Liver (tissue), 9 donors: ENCODE results near the gene AJAP1. TPM values are rescaled to one million over a fixed set of nuclear protein-coding genes. Genes with fewer than 3 reads are reported as not detected.

Source experiments
- DNase-seq: peaks from one replicate; pipeline ENCODE4 v3.0.0-alpha.2; 2017; ENCODE audit warnings: low spot score
- H3K27ac ChIP-seq, 2 donors: one replicate each; pipeline ENCODE4 v1.7.0; 2013; ENCODE audit warnings: inconsistent platforms in 2 of 2, low read length in 2 of 2, control low read depth in 1 of 2, low read depth in 1 of 2, mild to moderate bottlenecking in 1 of 2
- H3K27me3 ChIP-seq, 4 donors: one replicate each; pipeline versions ENCODE4 v1.6.1 to v1.7.0; 2013; ENCODE audit warnings: low read length in 3 of 4, inconsistent platforms in 1 of 4, mild to moderate bottlenecking in 1 of 4, moderate library complexity in 1 of 4; ENCODE audit not compliant: control insufficient read depth in 4 of 4, insufficient read depth in 4 of 4
- H3K36me3 ChIP-seq, 4 donors: one replicate each; pipeline versions ENCODE4 v1.6.1 to v1.7.0; 2013; ENCODE audit warnings: low read length in 3 of 4, mild to moderate bottlenecking in 3 of 4, low read depth in 1 of 4, moderate library complexity in 1 of 4; ENCODE audit not compliant: control insufficient read depth in 4 of 4, insufficient read depth in 3 of 4
- H3K4me1 ChIP-seq, 4 donors: one replicate each; pipeline versions ENCODE4 v1.6.1 to v1.7.0; 2013; ENCODE audit warnings: low read length in 3 of 4, mild to moderate bottlenecking in 3 of 4, moderate library complexity in 1 of 4; ENCODE audit not compliant: control insufficient read depth in 4 of 4, insufficient read depth in 4 of 4
- H3K4me3 ChIP-seq, 3 donors: one replicate each; pipeline versions ENCODE4 v1.6.1 to v1.7.0; 2013; ENCODE audit warnings: low read length in 3 of 3, control low read depth in 1 of 3, low read depth in 1 of 3, mild to moderate bottlenecking in 1 of 3
- H3K9ac ChIP-seq, 2 donors: one replicate each; pipeline ENCODE4 v1.7.0; 2013; ENCODE audit warnings: low read length in 2 of 2, mild to moderate bottlenecking in 2 of 2, moderate library complexity in 2 of 2, control low read depth in 1 of 2, low read depth in 1 of 2
- H3K9me3 ChIP-seq, 4 donors: one replicate each; pipeline versions ENCODE4 v1.6.1 to v1.7.0; 2013; ENCODE audit warnings: low read length in 3 of 4; ENCODE audit not compliant: control insufficient read depth in 4 of 4
- ATF3 ChIP-seq: IDR thresholded peaks from 2 replicates; pipeline ENCODE4 v1.6.1; 2016; ENCODE audit warnings: antibody characterized with exemption
- CTCF ChIP-seq: fragments of 150-350 bp; IDR thresholded peaks from 2 replicates; pipeline ENCODE4 v1.5.1; 2017; ENCODE audit warnings: improper control_type of control experiment, low read depth, low read length; ENCODE audit not compliant: missing input control
- EGR1 ChIP-seq, 2 donors: IDR thresholded peaks; 2 replicates each; pipeline ENCODE4 v1.6.1; 2016 to 2018; ENCODE audit warnings: antibody characterized with exemption in 2 of 2, low read depth in 2 of 2
- FOXA1 ChIP-seq: IDR thresholded peaks from 2 replicates; pipeline ENCODE4 v1.6.1; 2016; ENCODE audit warnings: antibody characterized with exemption
- FOXA2 ChIP-seq: IDR thresholded peaks from 2 replicates; pipeline ENCODE4 v1.6.1; 2016; ENCODE audit warnings: antibody characterized with exemption
- GABPA ChIP-seq, 2 donors: IDR thresholded peaks in 1 of 2; conservative IDR thresholded peaks in 1 of 2; 2 replicates each; pipeline ENCODE4 v1.6.1; 2016; ENCODE audit warnings: antibody characterized with exemption in 2 of 2, mild to moderate bottlenecking in 1 of 2, moderate library complexity in 1 of 2
- HNF4A ChIP-seq, 2 donors: conservative IDR thresholded peaks; 2 replicates each; pipeline ENCODE4 v1.6.1; 2016; ENCODE audit warnings: antibody characterized with exemption in 2 of 2, mild to moderate bottlenecking in 2 of 2
- HNF4G ChIP-seq: IDR thresholded peaks from 2 replicates; pipeline ENCODE4 v1.6.1; 2016; ENCODE audit warnings: antibody characterized with exemption
- JUND ChIP-seq, 2 donors: IDR thresholded peaks; 2 replicates each; pipeline ENCODE4 v1.6.1; 2016; ENCODE audit warnings: antibody characterized with exemption in 2 of 2
- MAX ChIP-seq: IDR thresholded peaks from 2 replicates; pipeline ENCODE4 v1.6.1; 2016; ENCODE audit warnings: antibody characterized with exemption
- NR2F2 ChIP-seq: IDR thresholded peaks from 2 replicates; pipeline ENCODE4 v1.6.1; 2016; ENCODE audit warnings: antibody characterized with exemption
- RAD21 ChIP-seq, 2 donors: IDR thresholded peaks; 2 replicates each; pipeline ENCODE4 v1.6.1; 2016; ENCODE audit warnings: antibody characterized with exemption in 2 of 2, mild to moderate bottlenecking in 2 of 2
- REST ChIP-seq: IDR thresholded peaks from 2 replicates; pipeline ENCODE4 v1.6.1; 2016; ENCODE audit warnings: antibody characterized with exemption, mild to moderate bottlenecking
- RXRA ChIP-seq, 2 donors: IDR thresholded peaks; 2 replicates each; pipeline ENCODE4 v1.6.1; 2017 to 2018; ENCODE audit warnings: antibody characterized with exemption in 2 of 2, mild to moderate bottlenecking in 1 of 2
- SP1 ChIP-seq: IDR thresholded peaks from 2 replicates; pipeline ENCODE4 v1.6.1; 2018; ENCODE audit warnings: antibody characterized with exemption, mild to moderate bottlenecking
- TAF1 ChIP-seq: conservative IDR thresholded peaks from 2 replicates; pipeline ENCODE4 v1.6.1; 2016; ENCODE audit warnings: antibody characterized with exemption, mild to moderate bottlenecking
- YY1 ChIP-seq: IDR thresholded peaks from 2 replicates; pipeline ENCODE4 v1.6.1; 2016; ENCODE audit warnings: antibody characterized with exemption, mild to moderate bottlenecking
- ZBTB33 ChIP-seq: IDR thresholded peaks from 2 replicates; pipeline ENCODE4 v1.6.1; 2016; ENCODE audit warnings: antibody characterized with exemption
- WGBS: extraction: QIAGEN DNeasy Blood & Tissue Kit; methylation state at CpG from one replicate; pipeline ENCODE4 v1.1.7; 2013; 5-methylcytosine and 5-hydroxymethylcytosine counted together
- polyA plus RNA-seq, 2 donors: library from polyadenylated mRNA; stranded (reverse) in 1 of 2; unstranded in 1 of 2; fragments of 200-250 nt in 1 of 2; fragments of >200 nt in 1 of 2; fragmentation: Nextera tagmentation in 1 of 2; extraction: Ambion mirVana in 1 of 2; gene quantifications; one replicate each; pipeline versions ENCODE4 v1.2.1 to v1.2.3, GENCODE V29; 2013 to 2015
- total RNA-seq, 2 donors: library from RNA; depleted of rRNA; stranded (reverse); fragments of >200 nt; gene quantifications; one replicate each; pipeline ENCODE4 v1.2.3, GENCODE V29; 2014
- donor health status: healthy.
- donor health status: healthy.
- donor health status: healthy.
- donor health status: healthy.
- donor health status: healthy.

Gene AJAP1
- total and polyA plus RNA-seq, 4 donors: under 0.01 to 0.21 (median 0.08) TPM; not detected in 1

- WGBS: 84% methylated on average over 5 of the region's 5 CpGs
- DNase-seq: no peak
- no peaks in the 10 kb centered on the region for H3K36me3 ChIP-seq
- no peaks in the 10 kb centered on the region for H3K4me1 ChIP-seq
- H3K27ac ChIP-seq: no peak overlapping the region
- H3K27me3 ChIP-seq: peaks cover 0 to 8% (median 3%) of the 10 kb centered on the region in 4 donors
- no peak for TF ChIP-seq FOXA2
- no peak for TF ChIP-seq RAD21 (IDR thresholded peaks at IDR 0.05)
- no peak overlapping the region for H3K9ac ChIP-seq
- H3K9me3 ChIP-seq: no peaks in the 10 kb centered on the region
- H3K4me3 ChIP-seq: no peak overlapping the region
Measured at GRCh38 chr1:4708840-4709507, 54.6 kb downstream of the AJAP1 start.

- H3K4me3 ChIP-seq: no peak overlapping the region
- H3K27ac ChIP-seq: no peak overlapping the region
- no peak overlapping the region for H3K9ac ChIP-seq
- DNase-seq: no peak
- TF ChIP-seq REST (no peak), NR2F2 (no peak), HNF4G (no peak), EGR1 (IDR thresholded peaks at IDR 0.05; ENCODE audit: low read depth in 2 of 2) (no peak), FOXA2 (no peak), ZBTB33 (no peak), JUND (IDR thresholded peaks at IDR 0.05) (no peak), SP1 (no peak), GABPA (IDR thresholded peaks at IDR 0.05 in 1 of 2, conservative IDR thresholded peaks at IDR 0.05 in 1 of 2) (no peak), RAD21 (IDR thresholded peaks at IDR 0.05) (no peak), FOXA1 (no peak), YY1 (no peak), TAF1 (no peak), MAX (no peak), ATF3 (no peak), HNF4A (conservative IDR thresholded peaks at IDR 0.05) (no peak), CTCF (no peak), RXRA (IDR thresholded peaks at IDR 0.05) (no peak)
- peaks cover 0 to 8% (median 3%) of the 10 kb centered on the region in 4 donors for H3K27me3 ChIP-seq
- WGBS: 79% methylated on average over 5 of the region's 5 CpGs
- H3K36me3 ChIP-seq: no peaks in the 10 kb centered on the region
- H3K9me3 ChIP-seq: no peaks in the 10 kb centered on the region
- no peaks in the 10 kb centered on the region for H3K4me1 ChIP-seq
Measured at GRCh38 chr1:4709641-4710040, 55.2 kb downstream of the AJAP1 start.
